OCI-LY7 (cell line): ENCODE measurements around the gene RPS6KA2.

Source experiments
- CTCF ChIP-seq: fragments of 200-600 bp; sonication (generic); conservative IDR thresholded peaks from 2 replicates; pipeline ENCODE4 v1.5.1; 2014; ENCODE audit warnings: mild to moderate bottlenecking, antibody characterized with exemption, low read length, moderate library complexity, mixed read lengths
- EZH2phosphoT487 ChIP-seq: fragments of 200-600 bp; sonication (generic); IDR thresholded peaks from 2 replicates; pipeline ENCODE4 v1.6.1; 2018; ENCODE audit warnings: low read depth, borderline replicate concordance, mild to moderate bottlenecking, mixed run types, antibody characterized with exemption, low read length, moderate library complexity, mixed read lengths

- TF ChIP-seq CTCF, result no peak
- no peak for TF ChIP-seq EZH2phosphoT487
Measured at GRCh38 chr6:166377721-166378120, 249.3 kb downstream of the RPS6KA2 start.
